Sigmoid colon (tissue), 7 donors: ENCODE data around the gene CABLES2. TPM values are rescaled to one million over a fixed set of nuclear protein-coding genes. Genes with fewer than 3 reads are reported as not detected.

Experiments
- DNase-seq: peaks from one replicate; pipeline ENCODE4 v3.0.0-alpha.2; 2019
- H3K27ac ChIP-seq, 4 donors: fragments of 200-600 bp; sonication (generic); one replicate each; pipeline ENCODE4 v1.5.1; 2016 to 2019; ENCODE audit warnings: mild to moderate bottlenecking in 1 of 4
- H3K27me3 ChIP-seq, 3 donors: fragments of 200-600 bp; sonication (generic); one replicate each; pipeline ENCODE4 v1.5.1; 2019; ENCODE audit warnings: mild to moderate bottlenecking in 1 of 3
- H3K36me3 ChIP-seq, 4 donors: fragments of 200-600 bp; sonication (generic); one replicate each; pipeline ENCODE4 v1.5.1; 2016 to 2019
- H3K4me1 ChIP-seq, 4 donors: fragments of 200-600 bp; sonication (generic); one replicate each; pipeline ENCODE4 v1.5.1; 2017 to 2019
- H3K4me3 ChIP-seq, 4 donors: fragments of 200-600 bp; sonication (generic); one replicate each; pipeline ENCODE4 v1.5.1; 2017 to 2019; ENCODE audit warnings: mild to moderate bottlenecking in 2 of 4, moderate library complexity in 1 of 4
- H3K9me3 ChIP-seq, 4 donors: fragments of 200-600 bp in 3 of 4; sonication (generic) in 3 of 4; one replicate each; pipeline versions ENCODE4 v1.5.1 to v1.6.1; 2013 to 2019
- EP300 ChIP-seq, 4 donors: sonication (generic); formaldehyde crosslinking; IDR thresholded peaks; one replicate each; pipeline ENCODE4 v1.6.1; 2017; ENCODE audit warnings: antibody characterized with exemption in 4 of 4
- POLR2A ChIP-seq, 2 donors: fragments of 450-650 bp; IDR thresholded peaks; one replicate each; pipeline ENCODE4 v1.6.1; 2016; ENCODE audit warnings: antibody characterized with exemption in 2 of 2, mild to moderate bottlenecking in 2 of 2, moderate library complexity in 2 of 2
- POLR2AphosphoS5 ChIP-seq, 4 donors: sonication (generic); formaldehyde crosslinking; IDR thresholded peaks; one replicate each; pipeline ENCODE4 v1.6.1; 2017; ENCODE audit warnings: antibody characterized with exemption in 4 of 4
- WGBS, 2 donors: extraction: QIAGEN DNeasy Blood & Tissue Kit; methylation state at CpG; one replicate each; pipeline ENCODE4 v1.1.7; 2013; 5-methylcytosine and 5-hydroxymethylcytosine counted together
- intact Hi-C: fragments of 100-400 bp; cut with DNase I; formaldehyde crosslinking; loops from one replicate; pipeline ENCODE4 v1.15.1; 2023
- polyA plus RNA-seq, 3 donors: library from polyadenylated mRNA; stranded (reverse); fragments of 200-250 nt; gene quantifications; one replicate each; pipeline ENCODE4 v1.2.3, GENCODE V29; 2013
- total RNA-seq, 4 donors: library from RNA; depleted of rRNA; stranded (reverse); fragments of >200 nt; gene quantifications; one replicate each; pipeline ENCODE4 v1.1.0, GENCODE V29; 2016
- TF ChIP-seq, protein P1 (sequence below), 4 experiments: fragments of 450-650 bp in 3 of 4; fragments of 200-600 bp in 1 of 4; IDR thresholded peaks; one replicate each; pipeline ENCODE4 v1.5.1; 2016 to 2019; ENCODE audit warnings: antibody characterized with exemption in 4 of 4, mild to moderate bottlenecking in 3 of 4, moderate library complexity in 2 of 4
- donor health status: healthy with polysubstance abuse.
- donor health status: Bipolar disorder and iron deficiency.
- donor health status: healthy.

Gene CABLES2
- total and polyA plus RNA-seq, 7 donors = 1.8 to 6.9 (median 3.6) TPM

DNA sequence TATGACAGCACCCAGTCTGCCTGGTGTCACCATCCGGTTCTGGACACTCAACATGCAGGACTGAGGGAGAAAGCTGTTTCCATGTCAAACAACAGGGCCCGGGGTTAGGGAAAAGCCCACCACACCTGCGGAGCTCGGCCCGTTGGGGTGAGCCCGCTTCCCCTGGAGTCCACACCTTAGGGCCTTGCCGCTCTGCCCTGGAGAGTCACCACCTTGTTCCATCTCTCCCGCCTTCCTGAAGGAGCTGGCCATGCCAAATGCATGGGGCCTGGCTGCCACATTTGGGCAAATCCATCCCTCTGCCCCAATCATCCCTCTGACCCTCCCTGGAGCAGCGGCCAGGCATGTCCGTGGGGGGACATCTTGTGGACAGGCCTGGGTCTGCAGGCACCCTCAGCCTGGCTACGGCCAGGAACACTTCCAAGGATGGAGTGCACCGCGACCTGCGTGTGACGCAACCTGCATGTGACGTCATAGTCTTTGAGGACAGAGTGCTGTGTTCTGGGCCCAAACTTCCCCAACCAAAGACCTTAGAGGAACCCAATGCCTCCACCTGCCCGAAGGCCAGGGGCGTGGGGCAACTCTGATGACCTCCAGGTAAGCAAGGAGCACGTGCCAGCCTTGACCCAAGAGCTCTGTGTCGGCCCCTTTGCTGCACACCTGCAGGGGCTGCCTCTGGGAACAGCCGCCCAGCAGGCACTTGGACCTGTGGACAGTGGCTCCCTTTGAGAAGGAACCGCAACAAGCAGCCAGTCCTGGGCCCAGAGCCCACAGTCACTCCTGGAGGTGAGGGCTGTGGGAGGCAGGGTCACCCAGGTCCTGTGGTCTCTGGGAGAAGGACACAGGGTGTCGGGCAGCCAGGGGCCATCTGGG lies 1.7 kb downstream of the CABLES2 start:
- TF ChIP-seq POLR2A (IDR thresholded peaks at IDR 0.05) (no peak), POLR2AphosphoS5 (IDR thresholded peaks at IDR 0.05) (no peak), EP300 (IDR thresholded peaks at IDR 0.05) (no peak)
- TF ChIP-seq, protein P1, sequence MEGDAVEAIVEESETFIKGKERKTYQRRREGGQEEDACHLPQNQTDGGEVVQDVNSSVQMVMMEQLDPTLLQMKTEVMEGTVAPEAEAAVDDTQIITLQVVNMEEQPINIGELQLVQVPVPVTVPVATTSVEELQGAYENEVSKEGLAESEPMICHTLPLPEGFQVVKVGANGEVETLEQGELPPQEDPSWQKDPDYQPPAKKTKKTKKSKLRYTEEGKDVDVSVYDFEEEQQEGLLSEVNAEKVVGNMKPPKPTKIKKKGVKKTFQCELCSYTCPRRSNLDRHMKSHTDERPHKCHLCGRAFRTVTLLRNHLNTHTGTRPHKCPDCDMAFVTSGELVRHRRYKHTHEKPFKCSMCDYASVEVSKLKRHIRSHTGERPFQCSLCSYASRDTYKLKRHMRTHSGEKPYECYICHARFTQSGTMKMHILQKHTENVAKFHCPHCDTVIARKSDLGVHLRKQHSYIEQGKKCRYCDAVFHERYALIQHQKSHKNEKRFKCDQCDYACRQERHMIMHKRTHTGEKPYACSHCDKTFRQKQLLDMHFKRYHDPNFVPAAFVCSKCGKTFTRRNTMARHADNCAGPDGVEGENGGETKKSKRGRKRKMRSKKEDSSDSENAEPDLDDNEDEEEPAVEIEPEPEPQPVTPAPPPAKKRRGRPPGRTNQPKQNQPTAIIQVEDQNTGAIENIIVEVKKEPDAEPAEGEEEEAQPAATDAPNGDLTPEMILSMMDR (IDR thresholded peaks at IDR 0.05) = peak in 3 of 4 experiments; percentile 36 to 50 (median 47)
- Histone ChIP-seq H3K4me3 (peak overlapping the region in 1 of 4 donors; percentile 74), H3K4me1 (peaks cover 0 to 35% (median 34%) of the 10 kb centered on the region in 4 donors), H3K9me3 (no peaks in the 10 kb centered on the region), H3K27ac (peak overlapping the region in 3 of 4 donors; percentile 61 to 78 (median 70)), H3K27me3 (no peaks in the 10 kb centered on the region), H3K36me3 (peaks cover 0 to 12% (median 0%) of the 10 kb centered on the region in 4 donors)
- WGBS, 2 donors = 84 to 86% methylated on average over 23 of the region's 23 CpGs
- DNase-seq = peak; percentile 89
- intact Hi-C loops = loop anchor here (5.0 to 10.0 kb wide), 3 partner anchors 212 to 809 kb away; partner anchors contain the start of genes MRGBP and YTHDF1

DNA sequence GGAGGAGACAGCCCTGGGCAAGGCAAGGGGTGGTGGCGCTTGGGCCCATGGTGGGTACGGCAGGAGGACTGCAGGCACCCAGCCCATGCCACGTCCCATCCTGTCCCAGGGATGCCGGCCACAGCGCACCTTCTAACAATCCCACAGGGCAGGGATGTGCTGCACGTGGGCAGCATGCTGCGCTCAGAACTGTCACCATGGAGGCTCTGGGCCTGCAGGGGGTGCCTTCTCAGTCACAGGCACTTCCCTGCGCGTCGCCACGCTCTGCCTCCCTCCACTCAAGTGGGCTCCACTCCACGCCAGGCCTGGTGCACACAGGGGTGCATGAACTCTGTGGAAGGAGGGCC lies 2.4 kb downstream of the CABLES2 start:
- no peak for DNase-seq
- Histone ChIP-seq H3K4me3 (no peak overlapping the region), H3K4me1 (peaks cover 0 to 29% (median 28%) of the 10 kb centered on the region in 4 donors), H3K27ac (no peak overlapping the region), H3K27me3 (no peaks in the 10 kb centered on the region), H3K9me3 (no peaks in the 10 kb centered on the region), H3K36me3 (peaks cover 0 to 14% (median 0%) of the 10 kb centered on the region in 4 donors)
- 90 to 97% methylated on average over 12 of the region's 12 CpGs for WGBS, 2 donors
- TF ChIP-seq EP300 (IDR thresholded peaks at IDR 0.05) (no peak), POLR2AphosphoS5 (IDR thresholded peaks at IDR 0.05) (no peak), POLR2A (IDR thresholded peaks at IDR 0.05) (no peak)
- TF ChIP-seq, protein P1 (IDR thresholded peaks at IDR 0.05) = no peak
- intact Hi-C loops = loop anchor here (5.0 to 10.0 kb wide), 3 partner anchors 213 to 810 kb away; partner anchors contain the start of genes MRGBP and YTHDF1

DNA sequence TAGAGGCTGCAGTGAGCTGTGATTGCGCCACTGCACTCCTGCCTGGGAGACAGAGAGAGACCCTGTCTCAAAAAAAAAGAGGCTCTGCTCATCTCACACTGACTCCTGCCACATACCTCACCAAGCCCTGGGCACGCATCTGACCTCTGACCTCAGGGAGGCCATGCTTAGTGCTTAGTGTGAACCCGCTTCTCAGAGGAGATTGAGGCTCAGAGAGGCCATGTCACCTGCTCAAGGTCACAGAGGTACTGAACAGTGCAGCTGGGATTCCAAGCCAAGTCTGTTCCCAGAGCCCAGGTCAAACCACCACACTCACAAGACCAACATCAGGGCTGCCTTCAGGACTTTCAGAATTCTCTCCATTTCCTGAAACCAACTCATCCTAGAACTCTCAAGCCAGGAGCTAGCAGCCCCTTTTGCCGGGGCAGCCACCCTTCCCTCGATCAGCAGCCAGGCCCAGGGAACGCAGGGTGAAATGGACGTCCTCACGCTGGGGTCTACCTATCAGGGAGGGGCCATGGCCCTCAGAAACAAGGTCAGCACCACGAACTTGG lies 2.9 kb downstream of the CABLES2 start:
- H3K4me3 ChIP-seq = no peak overlapping the region
- TF ChIP-seq POLR2A (IDR thresholded peaks at IDR 0.05) (no peak), POLR2AphosphoS5 (IDR thresholded peaks at IDR 0.05) (no peak), EP300 (IDR thresholded peaks at IDR 0.05) (no peak)
- TF ChIP-seq, protein P1 (IDR thresholded peaks at IDR 0.05) = no peak
- WGBS, 2 donors = 93 to 95% methylated on average over 9 of the region's 9 CpGs
- intact Hi-C loops = loop anchor here (10.0 kb wide), 2 partner anchors 391 to 811 kb away; partner anchors contain the start of genes MRGBP and YTHDF1
- H3K36me3 ChIP-seq = peaks cover 0 to 14% (median 0%) of the 10 kb centered on the region in 4 donors
- no peak overlapping the region for H3K27ac ChIP-seq
- DNase-seq = no peak
- H3K9me3 ChIP-seq = no peaks in the 10 kb centered on the region
- H3K4me1 ChIP-seq = peaks cover 0 to 25% (median 24%) of the 10 kb centered on the region in 4 donors
- no peaks in the 10 kb centered on the region for H3K27me3 ChIP-seq

DNA sequence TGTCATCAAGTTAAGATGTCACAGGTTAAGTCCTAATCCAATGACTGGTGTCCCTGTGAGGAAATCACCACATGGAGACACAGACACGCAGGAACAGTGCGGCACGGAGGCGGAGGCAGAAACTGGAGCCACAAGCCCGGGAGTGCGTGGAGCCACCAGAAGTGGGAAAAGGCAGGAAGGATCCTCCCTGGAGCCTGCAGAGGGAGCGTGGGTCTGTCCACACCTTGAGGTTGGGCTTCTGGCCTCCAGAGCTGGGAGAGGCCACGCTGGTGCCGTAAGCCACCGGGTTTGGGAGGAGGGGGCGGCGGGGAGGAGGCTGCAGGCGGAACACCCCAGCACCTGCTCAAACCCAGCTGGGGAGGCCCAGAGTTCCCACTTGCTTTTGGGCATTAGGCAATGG lies 3.8 kb downstream of the CABLES2 start:
- H3K27ac ChIP-seq = no peak overlapping the region
- TF ChIP-seq POLR2AphosphoS5 (IDR thresholded peaks at IDR 0.05) (no peak), EP300 (IDR thresholded peaks at IDR 0.05) (no peak), POLR2A (IDR thresholded peaks at IDR 0.05) (no peak)
- TF ChIP-seq, protein P1 (IDR thresholded peaks at IDR 0.05) = no peak
- WGBS, 2 donors = 86 to 88% methylated on average over 13 of the region's 13 CpGs
- H3K27me3 ChIP-seq = no peaks in the 10 kb centered on the region
- peaks cover 0 to 25% (median 24%) of the 10 kb centered on the region in 4 donors for H3K4me1 ChIP-seq
- no peaks in the 10 kb centered on the region for H3K9me3 ChIP-seq
- H3K4me3 ChIP-seq = no peak overlapping the region
- intact Hi-C loops = loop anchor here (10.0 kb wide), 2 partner anchors 391 to 811 kb away; partner anchors contain the start of genes MRGBP and YTHDF1
- peaks cover 0 to 14% (median 0%) of the 10 kb centered on the region in 4 donors for H3K36me3 ChIP-seq
- DNase-seq = no peak
